NCI-H146 treated with DMSO at 0.1 percent for 48 hours (cell line): ENCODE data around the gene CNTNAP2.
"Not testable (repeated sequence)": the region's sequence is repeated elsewhere in the genome, so short reads cannot be mapped to it uniquely, and the experiment has no call there.

Source experiments
- DNase-seq: peaks from one replicate; lab custom pipeline; 2025; ENCODE audit not compliant: unreplicated experiment; lab: John Stamatoyannopoulos, UW

Gene CNTNAP2

GRCh38 chr7:147678943-147679342 lies 1562.3 kb downstream of the CNTNAP2 start:
- DNase-seq, result no peak

DNA sequence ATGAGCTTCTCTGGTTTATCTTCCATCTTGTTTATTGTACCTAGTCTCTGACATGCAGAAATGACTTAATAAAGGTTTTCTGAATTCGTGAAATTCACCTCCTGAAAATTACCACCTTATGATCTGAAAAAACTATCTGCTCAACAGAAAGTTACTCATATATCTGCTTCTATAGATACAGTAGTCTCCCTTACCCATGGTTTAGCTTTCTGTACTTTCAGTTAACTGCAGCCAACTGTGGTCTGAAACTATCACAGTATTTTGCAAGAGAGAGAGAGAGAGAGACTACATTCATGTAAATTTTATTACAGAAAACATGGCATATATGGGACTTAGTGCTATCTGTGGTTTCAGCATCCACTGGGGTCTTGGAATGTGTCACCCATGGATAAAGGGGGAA lies 1564.9 kb downstream of the CNTNAP2 start:
- DNase-seq, result no peak

- DNase-seq, result peak; percentile 76
These were observed 1584.1 kb downstream of the CNTNAP2 start for GRCh38 chr7:147700702-147701101.

- DNase-seq, result no peak
These were observed 1591.3 kb downstream of the CNTNAP2 start for GRCh38 chr7:147707926-147708325.

DNA sequence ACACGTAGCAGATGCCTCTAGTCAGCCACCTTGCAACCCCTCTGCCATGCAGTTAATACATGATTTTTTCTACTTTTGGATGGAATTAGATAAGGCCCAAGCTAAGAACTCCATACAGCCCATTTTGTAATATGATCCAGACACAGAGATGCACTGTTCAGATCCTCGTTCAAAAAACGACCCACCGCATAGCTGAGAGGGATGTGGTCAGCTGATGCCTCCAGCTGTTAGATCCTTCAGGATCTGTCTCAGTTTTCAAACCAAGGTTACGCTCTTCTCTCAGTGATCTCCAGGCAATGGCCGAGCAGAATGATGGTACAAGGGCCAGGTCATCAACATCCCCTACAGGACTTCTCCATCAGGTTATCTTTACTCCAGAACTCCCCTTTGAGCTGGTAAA lies 1592.3 kb downstream of the CNTNAP2 start:
- DNase-seq, result no peak

DNA sequence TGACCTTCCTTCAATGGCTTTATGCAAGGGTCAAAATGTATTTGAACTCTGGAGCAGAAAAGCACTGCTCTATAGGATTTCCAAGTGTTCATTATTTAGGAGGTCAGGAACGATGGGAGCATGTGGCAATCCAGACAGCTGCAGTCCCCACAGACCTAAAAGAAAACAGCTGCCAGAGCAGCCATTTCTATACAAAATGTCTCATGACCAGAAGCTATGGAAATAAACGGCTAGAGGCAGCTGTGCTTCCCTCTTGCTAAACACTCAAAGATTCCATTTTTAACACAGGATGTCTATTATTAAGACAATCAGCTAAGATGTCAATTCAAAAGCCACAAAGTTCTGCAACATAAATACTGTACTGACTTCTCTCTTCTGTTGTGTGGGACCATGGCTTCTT lies 1594.8 kb downstream of the CNTNAP2 start:
- no peak for DNase-seq

GRCh38 chr7:147721962-147722830 lies 1605.6 kb downstream of the CNTNAP2 start:
- no peak for DNase-seq

GRCh38 chr7:147723536-147723935 lies 1606.9 kb downstream of the CNTNAP2 start:
- DNase-seq, result no peak

GRCh38 chr7:147731311-147731710 lies 1614.7 kb downstream of the CNTNAP2 start:
- no peak for DNase-seq

DNA sequence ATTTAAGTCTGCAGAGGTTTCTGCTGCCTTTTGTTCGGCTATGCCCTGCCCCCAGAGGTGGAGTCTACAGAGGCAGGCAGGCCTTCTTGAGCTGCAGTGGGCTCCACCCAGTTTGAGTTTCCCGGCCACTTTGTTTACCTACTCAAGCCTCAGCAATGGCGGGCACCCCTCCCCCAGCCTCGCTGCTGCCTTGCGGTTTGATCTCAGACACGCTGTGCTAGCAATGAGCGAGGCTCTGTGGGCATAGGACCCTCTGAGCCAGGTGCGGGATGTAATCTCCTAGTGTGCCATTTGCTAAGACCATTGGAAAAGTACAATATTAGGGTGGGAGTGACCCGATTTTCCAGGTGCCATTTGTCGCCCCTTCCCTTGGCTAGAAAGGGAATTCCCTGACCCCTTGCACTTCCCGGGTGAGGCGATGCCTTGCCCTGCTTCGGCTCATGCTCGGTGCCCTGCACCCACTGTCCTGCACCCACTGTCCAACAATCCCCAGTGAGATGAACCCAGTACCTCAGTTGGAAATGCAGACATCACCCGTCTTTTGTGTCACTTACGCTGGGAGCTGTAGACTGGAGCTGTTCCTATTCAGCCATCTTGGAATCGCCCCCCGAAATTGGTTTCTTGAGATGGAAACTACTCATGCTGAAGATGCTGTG lies 1621.1 kb downstream of the CNTNAP2 start:
- DNase-seq, result not testable (repeated sequence)

- no peak for DNase-seq
These were observed 1625.7 kb downstream of the CNTNAP2 start for GRCh38 chr7:147742301-147742700.

GRCh38 chr7:147756300-147756699 lies 1639.7 kb downstream of the CNTNAP2 start:
- no peak for DNase-seq

- DNase-seq, result peak; percentile 38
These were observed 1642.8 kb downstream of the CNTNAP2 start for GRCh38 chr7:147759327-147759943.

DNA sequence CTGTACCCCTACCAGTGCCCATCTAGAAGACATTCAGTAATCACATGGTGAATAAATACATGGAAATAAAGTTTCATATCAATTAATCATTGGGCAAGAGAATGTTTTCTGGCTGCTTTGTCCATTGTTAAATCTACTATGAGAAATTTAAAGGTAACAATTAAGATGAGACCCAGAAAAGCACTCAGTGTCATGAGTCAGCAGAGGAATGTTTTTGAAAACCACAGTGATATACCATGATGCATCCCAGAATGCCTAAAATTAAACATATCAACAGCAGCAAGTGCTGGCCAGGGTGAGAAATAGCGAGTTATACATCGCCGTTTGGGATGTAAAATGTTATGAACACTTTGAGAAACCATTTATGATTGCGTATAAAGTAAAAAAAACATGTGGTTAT lies 1648.7 kb downstream of the CNTNAP2 start:
- DNase-seq, result no peak

GRCh38 chr7:147771344-147771743 lies 1654.7 kb downstream of the CNTNAP2 start:
- no peak for DNase-seq

DNA sequence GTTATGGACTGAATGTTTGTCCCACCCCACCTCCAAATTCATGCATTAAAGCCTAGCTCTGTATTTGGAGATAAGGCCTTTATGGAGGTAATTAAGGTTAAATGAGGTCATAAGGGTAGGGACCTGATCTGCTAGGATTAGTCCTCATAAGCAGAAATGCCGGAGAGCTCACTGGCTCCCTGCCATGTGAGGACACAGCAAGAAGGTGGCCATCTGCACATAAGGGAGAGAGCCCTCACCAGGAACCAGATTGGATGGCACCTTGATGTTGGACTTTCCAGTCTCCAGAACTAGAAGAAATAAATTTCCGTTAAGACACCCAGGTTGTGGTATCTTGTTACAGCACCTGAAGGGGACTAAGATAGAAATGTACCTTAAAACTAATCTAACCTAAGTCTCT lies 1657.9 kb downstream of the CNTNAP2 start:
- DNase-seq, result no peak

- DNase-seq, result peak; percentile 53
These were observed 1659.1 kb downstream of the CNTNAP2 start for GRCh38 chr7:147775516-147776284.

GRCh38 chr7:147777309-147777708 lies 1660.7 kb downstream of the CNTNAP2 start:
- DNase-seq, result no peak

DNA sequence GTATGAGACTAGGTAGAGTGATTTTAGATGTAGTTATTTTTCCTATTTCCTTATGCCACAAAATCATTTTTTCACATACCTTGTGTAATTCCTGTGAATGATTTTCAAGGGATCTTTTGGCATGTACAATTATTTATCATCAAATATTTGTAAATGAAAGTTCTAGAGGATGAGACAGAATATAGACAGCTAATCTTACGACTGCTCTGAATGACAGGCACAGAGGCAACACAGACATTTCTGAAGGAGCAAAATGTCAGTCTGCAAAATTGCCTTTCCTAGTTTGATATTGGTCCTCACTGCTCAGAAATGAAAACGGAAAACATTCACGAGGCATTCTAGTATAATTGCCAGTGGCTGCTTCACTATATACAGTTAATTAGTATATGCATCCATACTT lies 1663.3 kb downstream of the CNTNAP2 start:
- DNase-seq, result no peak

GRCh38 chr7:147796581-147796980 lies 1680.0 kb downstream of the CNTNAP2 start:
- DNase-seq, result no peak

- DNase-seq, result no peak
These were observed 1681.4 kb downstream of the CNTNAP2 start for GRCh38 chr7:147798001-147798400.
